A673 (cell line): ENCODE data around the gene C11orf68. TPM values are rescaled to one million over a fixed set of nuclear protein-coding genes. Genes with fewer than 3 reads are reported as not detected.

Experiments used
- BruUV-seq: library from RNA; stranded (reverse); fragments of 400-500 nt; replicated peaks from 2 replicates; lab custom pipeline; 2021; lab: Mats Ljungman, UMichigan
- CTCF ChIA-PET: fragments of 300-600 bp; sonication (Branson Sonifier 250); formaldehyde crosslinking; loops from one replicate; lab custom pipeline; 2022; ENCODE audit warnings: antibody characterized with exemption; lab: Charles Lee
- POLR2A ChIA-PET: fragments of 300-600 bp; sonication (Branson Sonifier 250); formaldehyde crosslinking; loops from one replicate; lab custom pipeline; 2022; ENCODE audit warnings: antibody characterized with exemption; ENCODE audit not compliant: low non-redundant PET; lab: Charles Lee
- DNase-seq: peaks from one replicate; pipeline ENCODE4 v3.0.0-alpha.2; 2015; ENCODE audit warnings: low spot score
- H3K27ac ChIP-seq: fragments of 200-600 bp; sonication (generic); 2 replicates; pipeline ENCODE4 v1.5.1; 2016; ENCODE audit warnings: mixed run types, low read depth, mild to moderate bottlenecking, mixed read lengths, antibody characterized with exemption, low read length; ENCODE audit not compliant: poor library complexity, severe bottlenecking
- H3K27me3 ChIP-seq: fragments of 200-600 bp; sonication (generic); replicated peaks from 2 replicates; pipeline ENCODE4 v1.6.1; 2017; ENCODE audit warnings: mixed run types, low read depth, mild to moderate bottlenecking, mixed read lengths, antibody characterized with exemption, low read length; ENCODE audit not compliant: insufficient read depth, poor library complexity
- H3K36me3 ChIP-seq: fragments of 200-600 bp; sonication (generic); 2 replicates; pipeline ENCODE4 v1.6.1; 2016; ENCODE audit warnings: mixed run types, mild to moderate bottlenecking, mixed read lengths, antibody characterized with exemption, low read length; ENCODE audit not compliant: insufficient read depth, poor library complexity, severe bottlenecking
- H3K4me1 ChIP-seq: fragments of 200-600 bp; sonication (generic); 2 replicates; pipeline ENCODE4 v1.6.1; 2017; ENCODE audit warnings: mixed run types, mild to moderate bottlenecking, mixed read lengths, antibody characterized with exemption, low read length; ENCODE audit not compliant: insufficient read depth, poor library complexity, severe bottlenecking
- H3K4me3 ChIP-seq: fragments of 200-600 bp; sonication (generic); 2 replicates; pipeline ENCODE4 v1.5.1; 2016; ENCODE audit warnings: low read depth, mixed run types, mild to moderate bottlenecking, mixed read lengths, low read length; ENCODE audit not compliant: poor library complexity, severe bottlenecking
- H3K9me3 ChIP-seq: fragments of 200-600 bp; sonication (generic); 2 replicates; pipeline ENCODE4 v1.6.1; 2016; ENCODE audit warnings: mixed run types, low read depth, mild to moderate bottlenecking, mixed read lengths, antibody characterized with exemption, low read length; ENCODE audit not compliant: poor library complexity, severe bottlenecking
- CTCF ChIP-seq: fragments of 300-800, 200-600 bp; sonication (generic); conservative IDR thresholded peaks from 2 replicates; pipeline ENCODE4 v1.5.1; 2017; ENCODE audit warnings: low read depth, mild to moderate bottlenecking, antibody characterized with exemption, low read length, moderate library complexity, mixed read lengths
- EZH2 ChIP-seq: fragments of 200-600 bp; sonication (generic); IDR thresholded peaks from 2 replicates; pipeline ENCODE4 v1.6.1; 2017; ENCODE audit warnings: borderline replicate concordance, low read depth, mild to moderate bottlenecking, mixed read lengths, antibody characterized with exemption, low read length; ENCODE audit not compliant: poor library complexity, severe bottlenecking
- intact Hi-C: fragments of 100-400 bp; cut with micrococcal nuclease; formaldehyde crosslinking; loops from one replicate; pipeline ENCODE4 v1.10.0; 2022; ENCODE audit not compliant: unreplicated experiment
- total RNA-seq: library from RNA; stranded (reverse); gene quantifications from 2 replicates; pipeline ENCODE4 v1.2.3, GENCODE V29; 2021

C11orf68 gene
- total RNA-seq, 1 experiment from 2014 or later: 22.4 TPM

DNA sequence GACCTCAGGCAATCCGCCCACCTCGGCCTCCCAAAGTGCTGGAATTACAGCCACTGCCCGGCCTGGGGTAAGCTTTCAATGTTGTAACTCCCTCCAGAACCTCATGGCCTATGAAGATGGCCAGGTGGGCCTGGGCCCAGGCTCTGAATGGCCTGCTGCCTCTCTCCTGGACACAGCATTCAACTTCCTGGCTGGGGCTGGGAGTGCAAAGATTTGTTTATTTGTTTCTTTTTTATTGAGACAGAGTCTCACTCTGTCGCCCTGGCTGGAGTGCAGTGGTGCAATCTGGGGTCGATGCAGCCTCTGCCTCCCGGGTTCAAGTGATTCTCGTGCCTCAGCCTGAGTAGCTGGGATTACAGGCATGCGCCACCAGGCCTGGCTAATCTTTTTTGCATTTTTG is 25.9 kb upstream of the C11orf68 start:
- Histone ChIP-seq H3K4me3 (no peak overlapping the region), H3K36me3 (no peaks in the 10 kb centered on the region), H3K9me3 (no peaks in the 10 kb centered on the region), H3K27me3 (no peaks in the 10 kb centered on the region), H3K27ac (no peak overlapping the region), H3K4me1 (no peaks in the 10 kb centered on the region)
- TF ChIP-seq EZH2: no peak
- no peak for TF ChIP-seq CTCF
- intact Hi-C loops: no loop called here
- BruUV-seq: no TSS peak
- CTCF ChIA-PET: no interaction called here
- POLR2A ChIA-PET: no interaction called here
- no peak for DNase-seq

DNA sequence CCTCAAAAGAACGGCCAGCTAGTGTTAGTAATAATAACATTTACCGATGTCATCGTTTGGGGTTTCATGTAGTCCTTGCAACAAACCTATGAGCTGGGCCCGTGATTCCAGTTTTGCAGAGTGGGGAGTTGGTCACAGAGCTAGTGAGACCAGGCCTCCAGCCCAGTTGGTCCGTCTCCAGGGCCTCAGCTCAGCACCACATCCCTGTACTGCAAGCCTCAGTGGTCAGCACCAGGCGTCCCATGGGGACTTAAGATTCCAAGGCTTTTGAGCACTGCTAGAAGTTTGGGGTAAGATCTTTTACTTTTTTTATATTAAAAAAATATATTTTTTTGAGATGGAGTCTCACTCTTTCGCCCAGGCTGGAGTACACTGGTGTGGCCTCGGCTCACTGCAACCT is 25.3 kb upstream of the C11orf68 start:
- BruUV-seq: no TSS peak
- DNase-seq: no peak
- intact Hi-C loops: no loop called here
- no peak overlapping the region for H3K27ac ChIP-seq
- H3K4me3 ChIP-seq: no peak overlapping the region
- H3K9me3 ChIP-seq: no peaks in the 10 kb centered on the region
- H3K4me1 ChIP-seq: no peaks in the 10 kb centered on the region
- CTCF ChIA-PET: no interaction called here
- no peaks in the 10 kb centered on the region for H3K27me3 ChIP-seq
- H3K36me3 ChIP-seq: no peaks in the 10 kb centered on the region
- TF ChIP-seq CTCF (no peak), EZH2 (no peak)
- POLR2A ChIA-PET: no interaction called here

DNA sequence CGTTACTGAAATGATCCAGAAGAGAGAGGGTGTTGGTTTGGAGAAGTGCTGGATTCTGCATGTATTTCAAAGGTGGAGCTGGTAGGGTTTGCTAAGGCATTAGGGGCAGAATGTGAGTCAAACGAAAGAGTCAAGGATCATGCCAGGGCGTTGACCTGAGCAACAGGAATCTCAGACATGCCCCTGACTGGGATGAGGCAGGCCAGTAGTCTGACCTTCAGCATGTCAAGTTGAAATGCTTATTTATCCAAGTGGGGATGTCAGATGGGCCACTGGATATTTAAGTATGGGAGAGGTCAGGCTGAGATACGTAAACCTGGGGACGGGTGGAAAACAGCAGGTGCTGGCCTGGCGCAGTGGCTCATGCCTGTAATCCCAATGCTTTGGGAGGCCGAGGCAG is 23.7 kb upstream of the C11orf68 start:
- BruUV-seq: no TSS peak
- Histone ChIP-seq H3K4me1 (no peaks in the 10 kb centered on the region), H3K36me3 (no peaks in the 10 kb centered on the region), H3K27ac (no peak overlapping the region), H3K4me3 (no peak overlapping the region), H3K27me3 (no peaks in the 10 kb centered on the region), H3K9me3 (no peaks in the 10 kb centered on the region)
- no peak for DNase-seq
- CTCF ChIA-PET: no interaction called here
- TF ChIP-seq EZH2 (no peak), CTCF (no peak)
- intact Hi-C loops: no loop called here
- POLR2A ChIA-PET: no interaction called here
